ENCODE data around the gene BSN.
A peak's percentile ranks its signal among the peaks of the same experiment; 100 is the strongest.

Gene BSN

GRCh38 chr3:49711489-49711888, 157.2 kb downstream of the BSN start:
- H3K4me3 ChIP-seq (ENCODE audit: low read depth, low read length): no peak overlapping the region

GRCh38 chr3:49712166-49712565, 157.9 kb downstream of the BSN start:
- H3K4me3 ChIP-seq (ENCODE audit: low read depth, low read length): no peak overlapping the region

- H3K4me3 ChIP-seq (ENCODE audit: low read depth, low read length): no peak overlapping the region
Measured at GRCh38 chr3:49712631-49713317, 158.5 kb downstream of the BSN start.

- no peak overlapping the region for H3K4me3 ChIP-seq (ENCODE audit: low read depth, low read length)
Measured at GRCh38 chr3:49713336-49714105, 159.2 kb downstream of the BSN start.

DNA sequence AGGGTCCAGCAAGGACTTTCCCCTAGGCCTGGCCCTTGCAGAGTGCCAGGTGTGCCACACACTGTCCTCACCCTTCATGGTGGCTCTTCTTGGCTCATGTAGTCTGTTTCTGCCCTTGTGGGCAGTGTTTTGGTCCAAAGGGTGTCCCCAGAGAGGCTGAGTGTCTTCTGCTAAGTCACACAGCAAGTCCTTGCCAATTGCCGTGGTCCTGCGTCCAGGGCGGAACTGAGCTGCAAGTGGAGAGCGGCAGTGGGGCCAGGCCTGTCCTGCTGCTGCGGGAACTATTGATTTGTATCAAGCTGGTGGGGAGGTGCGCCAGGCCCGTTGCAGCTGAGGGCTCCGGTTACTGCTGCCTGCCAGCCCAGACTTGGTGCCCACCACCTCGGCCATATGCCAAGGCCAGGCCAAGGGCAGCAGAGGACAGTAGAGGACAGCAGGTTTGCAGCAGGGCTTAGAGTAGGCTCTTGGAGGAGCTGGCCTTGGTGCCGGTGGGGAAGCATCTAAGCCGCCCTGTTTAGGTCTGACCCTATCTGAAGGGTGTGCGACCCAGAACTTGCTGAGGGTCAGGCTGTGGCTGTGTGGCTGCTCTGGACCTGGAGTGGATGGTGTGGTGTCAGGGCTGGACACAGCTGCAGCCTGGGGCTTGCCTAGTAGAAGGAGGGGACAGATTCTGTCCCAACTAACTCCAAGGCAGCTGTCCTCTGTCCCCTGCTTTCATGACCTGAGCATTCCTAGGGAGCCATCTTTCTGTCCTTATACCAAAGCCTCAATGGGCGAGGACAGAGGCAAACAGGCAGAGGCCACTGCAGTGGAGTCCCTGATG, 160.7 kb downstream of the BSN start:
- no peak overlapping the region for H3K4me3 ChIP-seq (ENCODE audit: low read depth, low read length)

GRCh38 chr3:49715611-49716121, 161.4 kb downstream of the BSN start:
- no peak overlapping the region for H3K4me3 ChIP-seq (ENCODE audit: low read depth, low read length)

DNA sequence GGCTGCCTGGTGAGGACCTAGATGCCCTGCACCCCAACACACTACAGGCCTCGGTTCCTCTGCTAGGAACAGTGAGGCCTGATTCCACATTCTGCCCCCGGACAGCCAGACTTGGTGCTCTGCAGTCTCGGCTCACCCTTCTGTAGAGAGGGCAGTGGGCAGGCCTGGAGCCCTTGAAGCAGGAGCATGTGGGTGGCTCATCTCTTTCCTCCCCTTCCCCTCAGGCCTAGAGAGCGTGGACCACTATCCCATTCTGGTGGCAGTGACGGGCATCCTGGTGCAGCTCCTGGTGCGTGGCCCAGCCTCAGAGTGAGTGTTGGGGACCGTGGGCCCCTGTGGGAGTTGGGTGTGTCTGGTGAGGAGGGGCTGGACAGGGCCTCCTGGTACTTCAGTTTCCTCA, 161.9 kb downstream of the BSN start:
- H3K4me3 ChIP-seq (ENCODE audit: low read depth, low read length): no peak overlapping the region

GRCh38 chr3:49716691-49717210, 162.5 kb downstream of the BSN start:
- H3K4me3 ChIP-seq (ENCODE audit: low read depth, low read length): no peak overlapping the region

GRCh38 chr3:49717211-49717958, 163.1 kb downstream of the BSN start:
- no peak overlapping the region for H3K4me3 ChIP-seq (ENCODE audit: low read depth, low read length)

- H3K4me3 ChIP-seq (ENCODE audit: low read depth, low read length): no peak overlapping the region
Measured at GRCh38 chr3:49717959-49718857, 163.9 kb downstream of the BSN start.

- H3K4me3 ChIP-seq (ENCODE audit: low read depth, low read length): peak overlapping the region; percentile 70
Measured at GRCh38 chr3:49718858-49719213, 164.6 kb downstream of the BSN start.

DNA sequence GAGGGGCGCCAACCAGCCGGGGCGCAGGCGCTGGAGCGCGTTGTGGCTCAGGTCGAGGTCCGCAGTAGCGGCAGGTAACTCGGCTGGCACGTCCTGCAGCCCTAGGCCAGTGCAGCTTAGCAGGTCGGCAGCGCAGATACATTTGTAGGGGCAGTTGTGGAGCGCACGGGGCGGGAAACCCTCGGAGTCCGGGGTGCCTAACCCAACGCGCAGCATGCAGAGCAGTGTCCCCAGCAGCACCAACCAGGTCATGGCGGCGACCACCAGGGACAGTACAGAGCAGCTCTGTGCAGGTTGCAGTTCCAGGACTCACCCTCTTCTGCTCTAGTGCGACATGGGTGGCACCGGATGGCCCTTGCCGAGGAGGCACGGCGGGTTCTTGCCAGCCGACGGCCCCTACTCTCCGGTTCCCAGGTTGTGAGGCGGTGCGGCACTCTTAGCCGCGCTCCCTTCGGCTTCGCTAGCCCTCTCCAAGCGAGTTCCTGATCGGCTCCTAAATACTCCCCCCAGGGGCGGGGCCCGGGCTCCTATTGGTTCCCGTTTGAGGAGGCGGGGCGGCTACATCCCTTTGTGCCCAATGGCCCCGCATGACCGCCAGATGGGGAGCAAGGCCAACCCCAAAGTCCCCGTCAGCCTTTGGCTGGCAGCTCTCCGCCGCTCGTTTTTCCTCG, 165.1 kb downstream of the BSN start, which contains the start of gene AMIGO3:
Gene AMIGO3, minus strand, starts transcription at position 471 of the 671 bp plus-strand sequence. Its CDS starts 219 bp downstream, at position 252.
- H3K4me3 ChIP-seq (ENCODE audit: low read depth, low read length): peak within 1 kb of the TSS; percentile 70

Measured in iPS-11a (cell line).